Activated CD8-positive, alpha-beta memory T cell treated with anti-CD3 and anti-CD28 coated beads for 24 hours (primary cell): Measurements from ENCODE around the gene BPIFB2.
"Not testable (repeated sequence)": the region's sequence is repeated elsewhere in the genome, so short reads cannot be mapped to it uniquely, and the experiment has no call there.

Experiments used
- DNase-seq: peaks from one replicate; pipeline ENCODE4 v3.0.0-alpha.2; 2020

BPIFB2 gene, protein sequence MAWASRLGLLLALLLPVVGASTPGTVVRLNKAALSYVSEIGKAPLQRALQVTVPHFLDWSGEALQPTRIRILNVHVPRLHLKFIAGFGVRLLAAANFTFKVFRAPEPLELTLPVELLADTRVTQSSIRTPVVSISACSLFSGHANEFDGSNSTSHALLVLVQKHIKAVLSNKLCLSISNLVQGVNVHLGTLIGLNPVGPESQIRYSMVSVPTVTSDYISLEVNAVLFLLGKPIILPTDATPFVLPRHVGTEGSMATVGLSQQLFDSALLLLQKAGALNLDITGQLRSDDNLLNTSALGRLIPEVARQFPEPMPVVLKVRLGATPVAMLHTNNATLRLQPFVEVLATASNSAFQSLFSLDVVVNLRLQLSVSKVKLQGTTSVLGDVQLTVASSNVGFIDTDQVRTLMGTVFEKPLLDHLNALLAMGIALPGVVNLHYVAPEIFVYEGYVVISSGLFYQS

GRCh38 chr20:33007376-33008335 is at the start of gene BPIFB2:
Gene BPIFB2, plus strand, starts transcription at chr20:33007704. Its CDS starts 871 bp downstream, at chr20:33008575.
- DNase-seq, result no peak

DNA sequence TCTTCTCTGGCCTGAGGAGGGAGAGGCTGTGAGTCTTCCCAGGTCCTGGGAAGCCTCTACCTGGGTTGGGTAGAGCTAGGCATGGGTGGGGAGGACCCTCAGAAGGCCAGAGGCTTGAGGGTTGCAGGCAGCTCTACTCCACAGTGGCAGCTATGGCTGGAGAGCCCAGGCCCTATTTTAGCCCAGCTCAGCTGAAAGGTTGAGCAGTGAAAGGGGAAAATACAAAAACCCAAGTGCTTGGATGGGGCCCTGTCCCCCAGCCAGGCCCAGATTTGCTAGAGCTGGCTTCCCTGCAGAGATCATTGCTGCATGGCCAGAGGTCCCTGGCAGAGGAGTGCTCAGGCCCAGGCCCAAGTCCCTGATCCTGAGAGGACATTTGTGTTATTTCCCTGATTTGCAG is 48.9 kb upstream of the BPIFB2 start:
- DNase-seq, result no peak

GRCh38 chr20:32959351-32960221 is 47.9 kb upstream of the BPIFB2 start:
- DNase-seq, result no peak

- no peak for DNase-seq
Observed at GRCh38 chr20:32960222-32960518, 47.3 kb upstream of the BPIFB2 start.

DNA sequence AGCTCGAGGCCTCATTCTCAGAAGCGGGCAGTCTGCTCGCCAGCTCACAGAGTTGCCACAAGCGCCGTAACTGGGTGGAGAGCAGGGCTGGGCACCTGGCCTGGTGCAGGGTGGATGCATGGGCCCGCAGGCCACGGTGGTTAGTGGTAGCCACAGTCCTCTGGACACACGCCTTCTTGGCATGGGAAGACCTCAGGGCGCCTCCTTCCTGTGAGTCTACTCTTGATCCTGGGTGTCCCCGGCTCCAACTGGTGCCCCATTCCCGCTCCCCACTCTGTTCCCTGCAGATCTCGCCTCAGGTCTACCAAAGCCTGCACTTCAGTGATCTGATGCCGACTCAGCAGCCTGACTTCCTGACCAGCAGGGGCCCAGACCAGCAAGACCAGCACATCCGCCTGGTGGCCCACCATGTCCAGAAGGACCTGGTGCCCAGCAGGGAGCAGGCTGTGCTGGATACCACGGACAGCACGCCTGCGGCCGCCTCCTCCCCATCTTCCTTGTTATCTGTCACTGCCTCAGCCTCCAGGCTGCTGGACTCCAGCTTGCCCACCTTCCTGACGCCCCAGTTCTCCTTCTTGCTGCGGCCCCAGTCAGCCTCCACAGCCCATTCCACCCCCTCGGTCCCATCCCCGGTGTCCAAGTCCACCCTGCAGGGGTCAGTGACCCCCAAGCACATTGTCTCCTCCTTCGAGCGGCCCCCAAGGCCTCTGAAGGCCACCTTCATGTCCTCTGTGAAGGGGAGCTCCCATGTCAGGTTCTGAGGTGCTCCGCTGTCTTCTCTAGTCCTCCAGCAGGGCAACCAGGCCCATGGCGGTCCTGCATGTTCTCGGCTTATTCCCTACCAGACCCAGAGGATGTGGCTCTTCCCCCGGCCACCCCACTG is 46.4 kb upstream of the BPIFB2 start:
- no peak for DNase-seq

DNA sequence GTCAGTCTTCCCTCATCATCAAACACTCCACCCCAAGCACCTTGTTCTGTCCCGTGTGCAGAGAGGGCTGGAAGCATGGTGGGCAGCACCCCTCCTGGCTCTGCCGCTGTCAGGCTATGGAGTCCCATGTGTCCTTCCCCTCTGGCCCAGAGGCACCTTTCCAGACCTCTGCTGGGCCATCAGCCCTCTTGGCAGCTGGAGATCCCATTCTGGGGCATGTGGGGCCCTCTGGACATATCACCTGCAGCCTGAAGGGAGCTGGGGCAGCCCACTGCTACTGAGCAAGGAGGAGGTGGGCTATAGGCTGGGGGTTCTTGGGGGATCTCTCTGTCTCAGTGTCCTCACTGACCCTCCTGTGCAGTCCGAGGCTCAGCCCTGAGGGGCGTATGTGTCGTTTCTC is 45.5 kb upstream of the BPIFB2 start:
- no peak for DNase-seq

DNA sequence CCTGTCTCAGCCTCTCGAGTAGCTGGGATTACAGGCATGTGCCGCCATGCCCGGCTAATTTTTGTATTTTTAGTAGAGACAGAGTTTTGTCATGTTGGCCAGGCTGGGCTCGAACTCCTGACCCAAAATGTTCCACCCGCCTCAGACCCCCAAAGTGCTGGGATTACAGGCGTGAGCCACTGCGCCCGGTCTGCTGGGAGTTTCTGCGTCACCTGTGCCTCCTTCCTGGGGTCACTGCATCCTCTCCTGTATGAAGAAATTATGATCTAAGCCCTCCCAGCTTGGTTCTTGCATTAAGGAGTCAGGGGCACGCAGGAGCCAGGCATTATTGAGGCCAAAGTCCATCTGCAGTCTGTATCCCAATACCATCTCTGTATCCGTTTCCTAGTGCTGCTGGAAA is 44.9 kb upstream of the BPIFB2 start:
- not testable (repeated sequence) for DNase-seq

GRCh38 chr20:32963176-32963575 is 44.3 kb upstream of the BPIFB2 start:
- no peak for DNase-seq

DNA sequence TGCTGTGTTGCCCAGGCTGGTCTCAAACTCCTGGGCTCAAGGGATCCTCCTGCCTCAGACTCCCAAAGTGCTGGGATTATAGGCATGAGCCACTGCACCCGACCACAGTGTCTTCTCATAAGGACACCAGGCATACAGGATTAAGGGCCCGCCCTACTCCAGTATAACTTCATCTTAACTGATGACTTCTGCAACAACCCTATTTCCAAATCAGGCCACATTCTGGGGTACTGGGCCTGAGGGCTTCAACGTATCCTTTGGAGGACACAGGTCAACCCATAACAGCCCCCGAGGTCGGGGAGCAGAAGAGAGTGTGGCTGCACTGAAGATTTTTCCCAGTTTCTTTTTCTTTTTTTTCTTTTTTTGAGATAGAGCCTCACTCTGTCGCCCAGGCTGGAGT is 42.9 kb upstream of the BPIFB2 start:
- no peak for DNase-seq

DNA sequence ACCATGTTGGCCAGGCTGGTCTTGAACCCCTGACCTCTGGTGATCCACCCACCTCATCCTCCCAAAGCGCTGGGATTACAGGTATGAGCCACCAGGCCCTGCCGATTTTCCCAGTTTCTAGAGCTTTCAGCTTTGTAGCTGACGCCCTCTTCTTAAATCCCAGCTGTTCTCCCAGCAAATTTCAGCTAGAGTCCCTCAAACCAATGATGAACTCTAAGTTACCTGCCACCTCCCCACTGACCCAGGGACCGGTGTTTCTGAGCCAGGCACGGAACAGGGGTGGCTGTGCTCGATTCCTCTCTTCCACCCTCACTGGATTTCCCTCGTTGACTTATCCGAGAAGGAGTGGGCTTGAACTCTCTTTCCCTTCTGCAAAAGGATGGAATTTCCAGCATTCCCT is 42.4 kb upstream of the BPIFB2 start:
- peak; percentile 55 for DNase-seq

- peak; percentile 68 for DNase-seq
Observed at GRCh38 chr20:32965581-32966373, 41.7 kb upstream of the BPIFB2 start.

DNA sequence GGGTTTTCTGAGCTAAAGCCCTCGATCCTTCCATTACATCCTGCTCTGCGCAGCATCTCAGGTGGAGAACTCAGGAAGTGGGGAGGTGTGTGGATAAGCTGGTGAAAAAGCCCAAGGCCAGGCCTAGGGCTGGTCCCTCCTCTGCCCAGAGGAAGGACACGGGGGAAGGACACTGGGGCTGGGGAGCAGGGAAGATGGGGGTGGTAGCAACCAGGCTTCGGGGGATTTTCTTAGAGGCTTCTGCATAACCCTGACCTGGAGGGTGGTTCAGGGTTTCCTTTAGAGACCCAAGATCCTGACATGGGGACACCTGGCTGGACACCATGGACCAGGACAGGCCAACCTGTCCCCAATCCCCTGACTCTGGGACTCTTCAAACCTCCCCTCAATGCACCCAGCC is 41.1 kb upstream of the BPIFB2 start:
- peak; percentile 57 for DNase-seq

GRCh38 chr20:32966881-32967781 is 40.4 kb upstream of the BPIFB2 start:
- DNase-seq, result peak; percentile 77

GRCh38 chr20:32967961-32968457 is 39.5 kb upstream of the BPIFB2 start:
- peak; percentile 80 for DNase-seq

- DNase-seq, result peak; percentile 71
Observed at GRCh38 chr20:32968478-32969241, 38.8 kb upstream of the BPIFB2 start.

DNA sequence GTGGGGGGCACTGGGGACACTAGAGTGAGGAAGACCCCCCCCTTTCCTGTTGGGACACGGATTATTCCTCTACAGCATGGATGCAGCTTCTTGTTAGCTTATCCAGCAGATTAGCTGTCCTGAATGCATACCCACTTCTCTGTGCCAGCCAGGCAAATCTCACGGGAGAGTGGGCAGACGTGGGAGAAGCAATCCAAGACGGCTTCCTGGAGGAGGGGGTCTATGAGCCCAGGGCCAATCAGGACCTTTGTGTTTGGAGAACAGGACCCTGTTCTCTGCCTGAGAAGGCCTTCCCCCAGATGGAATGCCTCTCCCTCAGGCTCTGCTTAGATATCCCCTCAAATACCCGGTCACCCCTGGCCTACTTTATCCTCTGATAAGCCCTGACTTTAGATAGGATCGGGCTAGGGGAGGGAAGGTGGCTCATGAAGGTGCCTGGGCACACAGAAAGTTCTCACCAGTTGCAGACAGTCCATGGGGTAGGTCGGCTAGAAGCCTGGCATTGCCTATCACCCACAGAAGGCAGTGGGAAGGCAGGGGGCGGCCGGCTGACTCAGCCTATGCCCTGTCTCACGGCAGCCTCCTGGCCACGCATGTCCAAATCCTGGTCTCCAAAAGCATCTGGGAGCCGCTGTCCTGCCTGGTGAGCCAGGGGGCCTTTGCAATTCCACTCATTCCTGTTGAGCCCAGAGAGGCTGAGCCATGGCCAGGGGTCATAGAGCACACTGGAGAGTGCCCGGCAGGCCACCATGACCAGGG is 38.0 kb upstream of the BPIFB2 start:
- DNase-seq, result peak; percentile 66

DNA sequence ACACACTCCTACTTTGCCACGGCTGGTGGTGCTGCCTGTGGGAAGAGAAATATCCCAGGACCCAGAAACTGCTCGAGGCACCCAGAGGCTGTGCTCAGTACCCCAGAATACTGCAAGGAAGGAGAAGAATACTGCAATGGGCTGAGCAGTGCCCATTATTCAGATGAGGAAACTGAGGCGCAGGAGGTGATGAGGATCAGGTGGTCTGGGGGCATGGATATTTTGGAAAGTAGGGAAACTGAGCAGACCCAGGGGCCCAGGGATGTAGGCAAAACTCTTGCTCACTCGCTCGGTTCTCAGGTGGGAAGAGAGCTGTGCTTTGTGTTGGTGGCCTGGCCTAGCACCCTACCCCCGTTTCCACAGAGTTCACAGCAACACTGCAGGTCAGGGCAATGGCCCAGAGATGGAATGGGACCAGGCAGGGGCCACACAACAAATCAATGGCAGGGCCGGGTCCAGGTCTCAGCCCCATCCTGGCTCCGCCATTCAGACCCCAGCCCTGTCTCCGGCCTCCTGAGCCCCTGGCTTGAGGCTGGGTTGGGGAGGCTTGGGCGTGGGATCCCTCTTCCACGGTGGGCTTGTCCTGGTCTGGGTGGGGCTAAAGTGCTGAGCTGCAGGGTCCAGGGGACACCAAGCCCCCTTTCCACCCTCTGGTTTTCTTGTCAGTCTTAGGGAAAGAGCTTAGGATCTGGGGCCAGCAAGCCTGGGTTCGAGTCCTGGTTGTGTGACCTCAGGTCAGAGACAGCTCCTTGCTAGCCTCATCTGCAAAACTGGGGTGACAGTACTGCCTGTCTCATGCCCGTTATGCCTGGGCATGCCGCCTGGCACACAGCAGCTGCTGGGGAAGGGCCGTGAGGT is 37.2 kb upstream of the BPIFB2 start:
- DNase-seq, result no peak
